Measurements from ENCODE around the gene SLC25A10.

SLC25A10 gene

DNA sequence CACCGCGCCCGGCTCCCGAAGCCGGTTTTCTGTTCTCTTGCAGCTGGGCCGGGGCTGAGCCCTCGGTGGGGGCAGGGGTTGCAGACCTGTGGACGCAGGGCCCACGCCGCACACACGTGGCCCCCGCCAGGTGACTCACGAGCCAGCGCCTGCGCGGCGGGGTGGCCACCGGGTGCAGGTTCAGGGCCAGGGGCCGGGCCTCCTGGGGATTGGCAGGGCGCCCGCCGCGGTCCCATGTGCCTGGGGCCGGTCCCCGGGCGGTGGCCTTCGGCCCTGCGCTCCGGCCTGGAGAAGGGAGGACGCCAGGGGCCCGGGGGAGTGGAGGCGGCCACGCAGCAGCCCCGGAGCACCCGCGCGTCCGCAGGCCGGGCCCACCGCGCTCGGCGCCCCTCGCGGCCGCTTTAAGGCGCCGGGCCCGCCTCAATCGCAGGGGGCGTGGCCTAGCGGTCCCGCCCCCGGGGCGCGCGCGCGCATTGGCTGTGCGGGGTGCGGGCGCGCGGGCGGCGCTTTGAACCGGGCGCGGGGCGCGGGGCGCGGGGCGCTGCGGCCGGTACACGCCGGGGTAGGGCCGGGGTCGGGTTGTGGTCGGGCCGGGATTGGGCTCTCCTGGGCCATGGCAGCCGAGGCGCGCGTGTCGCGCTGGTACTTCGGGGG, at the start of gene SLC25A10:
TSS of gene SLC25A10 (plus strand) at position 471 of the 654 bp plus-strand sequence. CDS start at position 614, 143 bp downstream.
- peak; percentile 61 to 76 for DNase-seq

GRCh38 chr17:81664051-81664470, 48.0 kb upstream of the SLC25A10 start:
- no peak for DNase-seq

GRCh38 chr17:81665205-81666091, 46.6 kb upstream of the SLC25A10 start:
- DNase-seq, result no peak

- DNase-seq, result no peak
Measured at GRCh38 chr17:81666092-81666341, 46.1 kb upstream of the SLC25A10 start.

GRCh38 chr17:81666342-81667191, 45.5 kb upstream of the SLC25A10 start, which contains the start of the genes CCDC137 and OXLD1:
Gene CCDC137, plus strand, starts transcription at chr17:81666737. Its CDS starts 30 bp downstream, at chr17:81666767.
Gene OXLD1, minus strand, starts transcription at chr17:81666605. Its CDS starts 28 bp downstream, at chr17:81666577.
- peak; percentile 73 to 87 for DNase-seq

DNA sequence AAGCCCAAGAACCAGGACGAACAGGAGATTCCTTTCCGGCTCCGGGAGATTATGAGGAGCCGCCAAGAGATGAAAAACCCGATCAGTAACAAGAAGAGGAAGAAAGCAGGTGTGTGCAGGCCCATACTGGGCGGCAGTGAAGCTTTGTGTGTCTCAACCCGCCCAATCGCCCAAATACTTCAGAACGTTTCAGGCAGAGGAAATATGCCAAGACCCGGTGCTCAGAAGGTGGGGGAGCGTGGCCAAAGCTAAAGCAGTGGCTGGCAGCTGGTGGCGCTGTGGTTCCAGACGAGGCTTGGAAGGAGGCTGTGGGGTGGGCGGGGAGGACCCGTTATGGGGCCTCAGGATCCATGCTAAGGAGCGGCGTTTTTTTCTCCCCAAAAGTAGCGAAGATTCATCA, 44.3 kb upstream of the SLC25A10 start:
- no peak for DNase-seq

DNA sequence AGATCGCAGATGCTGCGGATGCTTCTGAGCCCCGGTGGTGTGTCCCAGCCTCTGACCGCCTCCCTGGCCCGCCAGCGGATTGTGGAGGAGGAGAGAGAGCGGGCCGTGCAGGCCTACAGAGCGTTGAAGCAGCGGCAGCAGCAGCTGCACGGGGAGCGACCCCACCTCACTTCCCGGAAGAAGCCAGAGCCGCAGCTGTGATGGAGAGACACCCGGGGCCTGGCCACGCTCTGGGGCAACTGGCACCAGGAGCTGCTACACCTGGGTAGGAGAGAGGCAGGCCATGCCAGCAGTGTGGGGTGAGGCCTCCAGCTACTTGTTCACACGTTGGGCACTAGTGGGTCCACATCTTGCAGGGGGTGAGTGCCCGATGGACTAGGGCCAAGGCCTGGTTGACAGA, 39.6 kb upstream of the SLC25A10 start:
- DNase-seq, result no peak

DNA sequence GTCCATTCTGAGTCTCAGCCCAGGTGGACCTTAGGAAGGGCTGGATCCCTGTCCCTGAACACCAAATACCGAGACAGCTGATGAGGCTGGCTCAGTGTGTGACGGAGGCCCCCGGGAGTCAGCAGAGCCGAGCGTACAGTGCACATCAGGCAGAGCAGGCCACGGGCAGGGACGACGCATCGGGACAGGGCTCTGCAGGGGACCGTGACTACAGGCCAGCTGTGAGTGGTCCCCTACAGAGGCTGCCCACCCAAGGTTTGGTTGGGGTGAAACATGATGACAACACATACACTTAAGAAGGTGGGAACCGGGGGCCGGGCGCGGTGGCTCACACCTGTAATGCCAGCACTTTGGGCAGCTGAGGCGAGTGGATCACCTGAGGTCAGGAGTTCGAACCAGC, 39.1 kb upstream of the SLC25A10 start:
- DNase-seq, result no peak

DNA sequence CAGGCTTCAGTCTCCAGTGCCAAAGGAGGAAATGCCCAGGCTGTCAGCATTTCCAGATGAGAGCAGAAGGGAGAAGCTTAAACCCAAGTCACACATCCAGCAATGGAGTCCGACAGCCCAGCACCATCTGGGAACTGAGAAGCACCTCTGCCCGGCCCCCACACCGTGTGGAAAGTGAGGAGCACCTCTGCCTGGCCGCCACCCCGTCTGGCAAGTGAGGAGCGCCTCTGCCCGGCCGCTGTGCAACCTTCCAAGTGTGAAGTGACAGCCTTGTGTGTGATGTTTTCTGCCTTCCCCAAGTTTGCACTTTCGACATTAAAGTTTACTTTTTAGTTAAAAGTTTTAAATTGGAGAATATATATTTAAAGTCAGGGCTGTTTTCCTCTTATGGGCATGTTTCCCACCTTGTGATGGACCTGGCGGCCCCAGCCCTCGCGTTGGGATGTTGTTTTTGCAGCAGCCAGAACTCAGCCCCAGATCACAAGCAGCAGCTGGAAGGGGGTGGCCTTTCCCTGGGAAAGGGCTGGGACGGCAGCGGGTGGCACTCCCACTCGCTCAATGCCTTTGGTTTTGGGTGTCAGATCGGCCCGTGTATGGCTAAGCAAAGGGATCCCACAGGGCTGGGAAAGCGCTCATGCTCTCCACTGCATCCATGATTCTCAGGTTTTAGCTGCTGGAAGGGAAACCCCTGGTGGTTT, 38.4 kb upstream of the SLC25A10 start:
- DNase-seq, result no peak

DNA sequence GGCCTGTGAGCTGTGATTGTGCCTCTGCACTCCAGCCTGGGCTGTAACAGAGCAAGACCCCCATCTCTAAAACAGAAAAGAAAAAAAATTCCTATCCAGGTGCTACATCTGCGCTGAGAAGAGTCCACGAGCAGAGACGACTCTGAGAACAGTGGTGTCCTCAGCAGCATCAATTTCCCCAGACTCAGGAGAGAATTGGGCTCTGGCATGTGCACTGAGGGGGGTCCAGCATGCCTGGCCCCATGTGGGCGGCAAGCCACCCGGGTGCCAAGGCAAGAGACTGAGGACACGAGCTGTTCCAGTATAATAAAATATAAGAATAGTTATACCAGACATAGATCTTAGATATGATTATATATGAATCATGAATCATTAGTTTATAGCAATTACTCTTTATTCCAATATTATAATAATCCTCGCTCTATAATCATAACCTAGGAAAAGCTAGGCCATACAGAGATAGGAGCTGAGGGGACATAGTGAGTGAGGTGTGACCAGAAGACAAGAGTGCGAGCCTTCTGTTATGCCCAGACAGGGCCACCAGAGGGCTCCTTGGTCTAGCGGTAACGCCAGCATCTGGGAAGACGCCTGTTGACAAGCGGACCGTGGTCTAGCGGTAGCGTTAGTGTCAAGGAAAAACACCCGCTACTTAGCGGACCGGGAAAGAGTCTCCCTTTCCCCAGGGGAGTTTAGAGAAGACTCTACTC, 36.4 kb upstream of the SLC25A10 start:
- DNase-seq, result peak in 1 of 2 experiments; percentile 9

GRCh38 chr17:81676906-81677305, 35.2 kb upstream of the SLC25A10 start:
- no peak for DNase-seq

- no peak for DNase-seq
Measured at GRCh38 chr17:81680150-81680549, 31.9 kb upstream of the SLC25A10 start.

GRCh38 chr17:81681672-81682071, 30.4 kb upstream of the SLC25A10 start:
- no peak for DNase-seq

DNA sequence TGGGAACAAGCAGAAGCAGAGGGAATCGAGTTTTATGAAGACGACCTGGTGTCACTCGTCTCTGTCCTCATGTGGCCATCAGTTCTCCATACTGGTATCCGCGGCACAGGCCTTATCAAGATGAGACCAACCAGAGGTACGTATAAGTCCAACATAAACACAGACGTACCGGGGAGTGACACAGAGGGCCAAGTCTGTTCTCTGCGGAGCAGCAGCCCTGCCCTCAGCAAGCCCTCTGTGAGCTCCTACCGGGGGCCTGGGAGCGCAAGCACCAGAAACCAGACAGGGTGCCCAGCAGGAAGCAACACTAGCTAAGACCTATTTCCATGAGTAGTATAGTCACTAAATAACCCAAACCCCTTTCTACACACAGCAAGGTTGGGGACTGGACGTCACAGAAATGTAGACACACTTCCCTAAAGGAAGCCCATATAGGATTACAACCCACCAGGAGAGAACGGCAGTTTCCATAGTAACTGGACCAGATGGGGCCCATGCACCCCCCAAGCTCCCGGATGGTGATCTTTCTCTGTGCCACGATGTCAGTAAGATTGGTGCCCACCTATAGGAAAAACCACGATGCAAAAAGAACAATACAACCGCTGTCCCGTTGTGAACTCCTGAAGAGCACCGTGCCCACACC, 29.4 kb upstream of the SLC25A10 start:
- no peak for DNase-seq

- no peak for DNase-seq
Measured at GRCh38 chr17:81683208-81683583, 28.9 kb upstream of the SLC25A10 start.

- peak; percentile 97 to 98 for DNase-seq
Measured at GRCh38 chr17:81683584-81684441, 28.3 kb upstream of the SLC25A10 start, which contains the start of the genes ARL16 and HGS. Gene ARL16, minus strand, starts transcription at chr17:81683797. Its CDS starts 44 bp downstream, at chr17:81683753. Gene HGS, plus strand, starts transcription at chr17:81684011. Its CDS starts 56 bp downstream, at chr17:81684067.

GRCh38 chr17:81684442-81684911, 27.6 kb upstream of the SLC25A10 start:
- DNase-seq, result no peak

GRCh38 chr17:81685108-81685507, 27.0 kb upstream of the SLC25A10 start:
- no peak for DNase-seq

DNA sequence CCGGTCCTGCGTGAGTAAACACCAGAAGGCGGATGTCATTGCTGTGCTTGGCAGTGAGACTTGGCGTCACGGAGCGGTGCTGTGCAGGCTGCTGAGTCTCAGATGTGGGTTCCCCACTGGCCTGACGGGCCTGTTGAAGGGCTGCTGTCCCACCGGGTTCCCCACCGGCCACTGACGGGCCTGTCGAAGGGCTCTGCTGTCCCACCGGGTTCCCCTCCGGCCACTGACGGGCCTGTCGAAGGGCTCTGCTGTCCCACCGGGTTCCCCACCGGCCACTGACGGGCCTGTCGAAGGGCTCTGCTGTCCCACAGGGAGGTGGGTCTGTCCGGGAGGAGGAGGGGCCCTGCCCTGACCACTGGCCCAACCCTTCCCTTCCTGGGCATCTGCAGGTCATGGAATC, 25.5 kb upstream of the SLC25A10 start:
- no peak for DNase-seq
